GM19023 (cell line): ENCODE results near the gene GP1BA.

ENCODE experiments used
- ATAC-seq: cut with Tn5 transposase; IDR thresholded peaks from one replicate; pipeline ENCODE4 v1.9.1; 2021; ENCODE audit warnings: mild to moderate bottlenecking, moderate library complexity; ENCODE audit not compliant: unreplicated experiment

GP1BA gene

DNA sequence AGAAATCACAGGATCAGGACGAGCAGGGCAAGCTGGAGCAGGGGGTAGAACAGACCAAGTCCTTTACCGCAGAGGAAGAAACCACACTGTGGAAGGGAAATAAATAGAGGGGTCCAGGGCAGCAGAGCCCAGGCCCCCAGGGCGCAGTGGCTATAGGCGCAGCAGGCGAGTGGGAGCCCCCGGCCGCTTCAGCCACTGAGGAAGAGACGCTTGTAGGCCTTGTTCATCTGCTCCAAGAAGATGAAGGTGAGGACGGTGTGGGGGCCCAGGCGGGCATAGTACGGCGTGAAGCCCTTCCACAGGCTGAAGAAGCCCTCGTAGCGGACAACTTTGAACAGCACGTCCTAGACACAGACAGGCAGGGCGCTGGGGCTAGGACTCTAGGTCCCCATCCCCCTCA lies 5.5 kb downstream of the GP1BA start:
- no peak for ATAC-seq

DNA sequence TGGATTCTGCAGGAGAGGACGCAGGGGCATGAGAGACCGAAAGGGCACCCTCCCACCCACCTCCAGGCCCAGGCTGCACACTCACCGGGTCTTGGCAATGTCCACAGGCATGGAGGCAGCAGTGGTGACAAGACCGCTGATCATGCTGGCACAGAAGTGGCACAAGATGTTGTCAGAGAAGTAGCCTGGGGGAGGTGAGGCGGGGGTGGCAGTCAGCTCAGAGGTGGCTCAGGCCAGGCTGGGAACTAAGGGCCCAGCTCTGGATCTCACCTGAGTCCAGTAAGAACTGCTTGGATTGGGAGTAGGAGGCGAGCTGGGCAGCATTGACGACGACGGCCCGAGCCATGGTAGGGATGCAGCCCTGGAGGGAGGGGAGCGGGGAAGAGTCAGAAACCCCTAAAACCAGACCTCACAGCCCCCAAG lies 6.0 kb downstream of the GP1BA start:
- no peak for ATAC-seq

DNA sequence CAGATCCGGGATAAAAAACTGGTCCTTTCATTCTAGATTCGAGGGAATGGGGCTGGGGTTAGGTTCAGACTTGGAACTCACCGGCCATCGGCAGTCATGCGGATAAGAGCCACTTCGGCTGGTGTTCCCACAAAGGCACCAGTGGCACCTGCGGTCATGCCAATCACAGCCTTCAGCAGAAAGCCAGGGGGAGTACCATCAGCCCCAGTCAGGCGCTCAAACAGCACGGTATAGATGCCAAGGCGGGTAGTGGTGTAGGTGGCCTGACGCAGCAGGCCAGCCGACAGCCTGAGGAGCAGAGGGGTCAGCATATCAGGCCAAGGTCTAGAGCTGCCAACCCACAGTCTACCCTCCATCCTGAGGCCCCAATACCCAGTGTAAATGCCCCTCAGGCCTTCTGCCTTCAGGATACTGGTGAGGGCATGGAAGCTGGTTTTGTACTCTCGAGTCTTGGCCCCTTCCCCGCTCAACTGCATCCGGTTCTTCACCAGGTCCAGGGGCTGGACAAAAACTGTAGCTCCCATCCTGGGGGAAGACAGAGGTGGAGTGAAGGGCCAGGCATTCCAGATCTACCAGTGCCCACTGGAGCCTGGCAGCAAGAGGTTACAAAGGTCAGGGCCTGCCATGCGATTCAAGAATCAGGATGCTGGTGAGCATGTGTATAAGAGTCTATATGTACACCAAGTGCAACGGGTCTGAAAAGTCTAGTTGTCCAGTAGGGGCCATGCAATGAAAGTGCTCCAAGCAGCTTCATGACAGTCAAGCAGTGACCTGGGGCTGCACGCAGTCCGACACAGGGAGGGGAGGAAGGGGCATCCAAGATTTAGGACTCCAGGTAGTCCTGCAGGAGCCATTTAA lies 6.8 kb downstream of the GP1BA start:
- ATAC-seq: no peak

DNA sequence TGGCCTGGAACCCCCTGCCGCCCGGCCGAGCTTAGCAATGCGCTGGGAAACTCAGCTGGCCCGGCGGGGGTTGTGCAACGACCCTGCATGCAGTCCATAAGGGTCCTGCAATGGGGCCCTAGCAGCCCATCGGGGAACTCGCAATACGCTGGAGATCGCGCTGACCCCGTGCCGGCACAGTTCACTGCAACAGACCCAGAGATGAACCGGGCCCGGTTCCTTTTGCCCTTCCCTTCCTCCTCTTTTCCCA lies 7.4 kb downstream of the GP1BA start:
- peak; percentile 15 for ATAC-seq

DNA sequence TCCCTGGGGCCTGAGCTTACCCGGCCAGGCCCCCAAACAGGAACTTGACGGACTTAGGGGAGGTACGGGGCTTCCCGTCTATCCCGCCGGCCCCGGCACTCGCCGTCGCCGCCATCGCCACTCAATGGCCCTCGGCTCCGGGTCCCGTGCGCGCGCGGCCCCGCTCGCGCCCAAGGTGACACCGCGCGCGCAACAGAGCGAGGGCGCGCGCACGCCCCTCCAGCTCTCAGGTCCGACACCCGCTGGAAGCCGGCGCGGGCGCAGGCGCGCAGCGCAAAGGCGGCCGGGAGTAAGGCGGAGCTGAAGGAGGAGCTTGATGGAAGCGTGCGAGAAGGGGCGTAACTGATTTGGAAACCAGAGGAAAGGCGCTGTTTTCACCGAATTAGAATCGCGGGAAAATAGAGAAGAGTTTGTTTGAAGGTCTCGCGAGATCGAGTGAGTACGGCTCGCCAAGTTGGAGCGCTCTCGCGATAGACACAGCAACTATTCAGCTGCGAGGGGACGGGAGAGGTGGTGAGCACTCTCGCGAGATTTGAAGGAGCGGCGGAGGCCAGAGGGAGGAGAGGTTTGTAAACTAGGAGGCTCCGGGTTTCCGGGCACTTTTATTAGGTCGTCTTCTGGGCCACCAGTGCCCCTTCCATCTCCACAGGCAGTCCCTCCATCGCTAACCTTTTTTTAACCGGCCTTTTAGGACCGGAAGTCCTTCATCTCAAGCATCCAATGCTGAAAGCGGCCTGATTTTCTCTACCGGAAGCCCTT lies 7.9 kb downstream of the GP1BA start, which contains the start of the genes RNF167 and SLC25A11:
RNF167 (plus strand) TSS at position 473 of the 759 bp plus-strand sequence. CDS start 642 bp downstream, outside the sequence.
SLC25A11 (minus strand) TSS at position 251 of the 759 bp plus-strand sequence; CDS start at position 115, 136 bp downstream.
- peak; percentile 73 for ATAC-seq

DNA sequence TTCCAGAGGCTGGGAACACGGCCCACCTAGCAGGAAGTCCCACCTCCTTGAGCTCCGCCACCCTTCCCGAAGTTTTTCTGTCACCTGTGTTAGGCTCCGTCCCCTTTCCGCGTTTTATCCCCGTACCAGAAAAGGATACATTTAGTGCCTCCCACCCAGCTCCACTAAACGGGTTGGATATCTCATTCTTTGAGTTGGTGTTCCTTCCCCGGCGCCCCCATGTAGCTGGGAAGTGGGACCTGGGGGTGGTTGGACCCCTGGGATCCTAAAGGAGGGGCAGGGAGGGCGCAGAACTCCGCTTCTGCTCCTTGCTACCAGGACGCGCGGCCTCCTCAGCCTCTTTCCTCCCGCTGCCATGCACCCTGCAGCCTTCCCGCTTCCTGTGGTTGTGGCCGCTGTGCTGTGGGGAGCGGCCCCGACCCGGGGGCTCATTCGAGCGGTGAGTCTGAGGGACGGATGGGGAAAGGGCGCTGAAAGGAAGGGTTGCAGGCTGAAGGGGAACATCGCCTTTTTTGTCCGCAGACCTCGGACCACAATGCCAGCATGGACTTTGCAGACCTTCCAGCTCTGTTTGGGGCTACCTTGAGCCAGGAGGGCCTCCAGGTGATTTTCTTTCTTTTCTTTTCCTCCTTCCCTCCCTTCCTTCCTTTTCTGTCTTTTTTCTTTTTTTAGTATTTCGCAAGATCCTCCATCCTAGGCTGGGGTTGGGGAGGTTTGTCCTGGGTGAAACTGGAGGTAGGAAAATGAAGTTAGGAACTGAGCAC lies 8.7 kb downstream of the GP1BA start:
- ATAC-seq: no peak

DNA sequence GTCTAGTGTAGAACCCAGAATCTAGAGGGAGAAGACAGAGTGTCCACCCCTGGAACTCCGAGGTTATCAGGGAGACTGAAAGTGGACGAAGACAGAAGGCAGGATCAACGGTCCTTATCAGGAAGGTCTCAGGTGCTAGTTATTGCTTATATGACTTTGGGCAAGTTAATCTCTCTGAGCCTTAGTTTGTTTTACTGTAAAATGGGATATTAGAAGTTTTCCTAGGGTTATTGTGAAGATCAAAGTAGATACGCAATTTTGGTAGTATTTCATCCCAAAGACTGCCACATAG lies 9.2 kb downstream of the GP1BA start:
- ATAC-seq: no peak

DNA sequence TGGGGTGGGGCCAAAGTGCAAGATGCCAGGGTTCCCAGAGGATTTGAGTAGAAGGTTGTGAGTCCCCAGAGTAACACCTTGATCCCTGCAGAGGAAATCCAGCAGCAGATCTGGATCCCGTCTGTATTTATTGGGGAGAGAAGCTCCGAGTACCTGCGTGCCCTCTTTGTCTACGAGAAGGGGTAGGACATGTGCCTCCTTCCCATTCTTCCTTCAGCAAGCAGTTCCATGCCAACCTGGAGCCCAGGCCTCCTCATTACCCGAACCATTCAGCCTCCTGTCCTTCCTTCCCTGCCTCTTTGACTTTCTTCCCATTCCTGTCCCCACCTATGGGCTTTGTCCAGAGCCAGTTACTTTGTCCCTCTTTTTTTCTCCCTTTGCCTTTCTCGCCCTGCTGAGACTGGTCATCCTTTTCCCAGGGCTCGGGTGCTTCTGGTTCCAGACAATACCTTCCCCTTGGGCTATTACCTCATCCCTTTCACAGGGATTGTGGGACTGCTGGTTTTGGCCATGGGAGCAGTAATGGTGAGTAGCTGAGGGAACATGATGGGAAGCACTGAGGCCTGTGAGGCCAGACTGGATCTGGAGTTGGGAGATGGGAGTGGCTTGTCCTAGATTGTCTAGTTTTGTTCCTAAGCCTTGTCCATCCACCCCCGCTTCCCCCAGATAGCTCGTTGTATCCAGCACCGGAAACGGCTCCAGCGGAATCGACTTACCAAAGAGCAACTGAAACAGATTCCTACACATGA lies 10.9 kb downstream of the GP1BA start:
- no peak for ATAC-seq

DNA sequence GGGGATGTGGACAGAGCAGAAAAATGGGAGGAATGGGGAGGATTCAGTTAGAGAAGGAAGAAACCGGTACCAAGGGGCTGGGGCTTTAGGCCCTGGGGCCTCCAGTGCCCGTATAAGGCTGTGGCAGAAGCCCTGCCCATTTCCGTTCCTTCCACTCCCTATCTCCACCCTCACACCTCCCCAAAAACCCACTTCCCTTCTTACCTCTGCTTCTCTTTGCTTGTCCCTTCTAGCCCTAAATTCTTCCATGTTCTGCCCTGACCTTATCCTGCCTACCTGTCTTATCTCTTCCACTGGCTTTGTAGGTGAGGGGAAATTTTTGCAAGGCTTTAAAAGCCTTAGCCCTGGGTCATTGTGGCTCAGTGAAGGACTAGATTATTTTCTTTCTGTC lies 12.1 kb downstream of the GP1BA start:
- ATAC-seq: no peak

DNA sequence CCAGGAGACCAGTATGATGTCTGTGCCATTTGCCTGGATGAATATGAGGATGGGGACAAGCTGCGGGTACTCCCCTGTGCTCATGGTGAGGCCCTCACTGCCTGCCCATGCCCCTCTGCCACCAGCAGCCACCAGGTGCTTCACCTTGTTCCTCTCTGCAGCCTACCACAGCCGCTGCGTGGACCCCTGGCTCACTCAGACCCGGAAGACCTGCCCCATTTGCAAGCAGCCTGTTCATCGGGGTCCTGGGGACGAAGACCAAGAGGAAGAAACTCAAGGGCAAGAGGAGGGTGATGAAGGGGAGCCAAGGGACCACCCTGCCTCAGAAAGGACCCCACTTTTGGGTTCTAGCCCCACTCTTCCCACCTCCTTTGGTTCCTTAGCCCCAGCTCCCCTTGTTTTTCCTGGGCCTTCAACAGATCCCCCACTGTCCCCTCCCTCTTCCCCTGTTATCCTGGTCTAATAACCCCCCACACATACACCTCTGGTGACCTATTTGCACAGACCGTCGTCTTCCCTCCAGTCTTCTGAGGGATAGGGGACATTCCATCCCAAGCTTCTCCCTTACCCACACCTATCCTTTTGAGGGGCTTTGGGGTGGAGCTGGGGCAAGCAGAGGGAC lies 12.6 kb downstream of the GP1BA start:
- ATAC-seq: no peak

DNA sequence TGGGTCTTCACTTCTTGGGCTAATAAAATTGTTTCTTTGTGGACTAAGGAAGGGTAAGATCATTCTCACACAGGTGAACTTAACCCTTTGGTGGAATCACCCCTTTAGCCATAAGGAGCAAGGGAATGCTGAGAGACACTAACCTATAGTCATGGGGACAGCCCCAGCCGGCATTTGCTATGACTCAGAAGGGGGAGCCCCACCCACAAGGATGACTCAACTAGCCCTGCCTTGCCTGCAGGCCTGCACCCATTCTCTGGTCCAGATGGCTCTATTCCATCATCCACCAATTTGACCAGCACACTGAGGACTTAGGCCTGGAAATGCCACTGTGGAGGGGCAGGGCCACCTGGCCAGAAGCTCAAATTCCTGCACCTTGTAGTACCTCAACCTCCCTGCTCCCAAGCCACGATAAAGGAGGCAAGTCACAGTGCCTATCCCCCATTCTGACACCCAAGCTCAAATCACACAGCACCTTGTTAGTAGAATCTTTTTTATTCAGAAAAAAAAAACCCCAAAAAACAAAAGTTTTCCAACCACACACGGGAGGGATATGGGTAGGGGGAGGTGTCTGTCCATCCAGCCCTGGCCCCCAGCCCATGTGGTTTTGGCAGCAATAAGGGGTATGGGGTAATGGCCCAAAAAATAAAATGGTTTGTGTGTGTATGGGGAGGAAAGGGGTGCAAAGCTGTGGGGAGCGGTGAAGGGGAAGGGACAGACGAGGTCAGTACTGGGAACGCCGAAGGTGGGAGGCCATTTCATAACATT lies 13.3 kb downstream of the GP1BA start:
- no peak for ATAC-seq

DNA sequence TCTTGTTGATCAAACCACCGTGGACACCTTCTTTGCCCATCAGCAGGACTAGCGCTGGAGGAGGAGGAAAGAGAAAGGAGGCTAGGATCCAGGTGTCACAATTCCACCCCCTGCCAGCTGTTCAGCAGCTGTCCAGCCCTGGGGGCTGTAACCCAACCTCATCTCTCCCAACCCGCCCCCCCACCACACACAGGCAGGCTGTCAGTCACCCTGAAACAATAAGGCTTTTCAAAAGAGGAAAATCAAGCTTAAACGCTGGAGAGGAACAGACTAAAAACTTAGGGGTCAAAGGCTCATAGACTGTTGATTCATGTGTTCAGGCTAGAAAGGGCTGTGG lies 13.8 kb downstream of the GP1BA start:
- no peak for ATAC-seq

DNA sequence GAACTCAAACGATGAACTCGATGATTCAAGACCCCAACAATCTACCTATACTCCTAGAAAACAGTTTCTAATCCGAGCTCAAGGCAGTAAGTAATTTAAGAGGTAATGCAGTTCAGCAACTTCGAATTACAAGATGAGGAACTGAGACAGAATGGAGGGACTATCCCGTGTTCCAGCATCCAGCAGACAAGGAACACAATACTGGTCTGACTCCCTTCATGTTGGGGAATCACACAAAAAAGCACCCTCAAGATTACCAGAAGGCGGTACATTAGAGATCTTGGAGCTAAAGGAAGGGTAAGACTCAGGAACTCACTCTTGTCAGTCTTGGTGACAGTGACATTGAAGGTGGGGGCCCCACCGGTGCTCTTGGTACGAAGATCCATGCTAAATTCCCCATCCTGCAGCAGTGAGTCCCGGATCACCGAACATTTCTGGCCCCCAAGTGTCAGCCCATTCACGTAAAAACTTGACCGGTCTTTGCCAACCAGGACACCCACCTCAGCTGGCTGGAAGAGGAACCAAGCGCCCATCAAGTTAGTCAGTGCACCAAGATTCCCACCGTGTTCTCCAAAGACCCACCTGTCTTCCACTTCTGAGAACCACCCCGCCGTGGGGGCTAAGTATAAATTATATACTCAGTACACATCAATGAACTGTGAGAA lies 14.4 kb downstream of the GP1BA start:
- ATAC-seq: no peak

DNA sequence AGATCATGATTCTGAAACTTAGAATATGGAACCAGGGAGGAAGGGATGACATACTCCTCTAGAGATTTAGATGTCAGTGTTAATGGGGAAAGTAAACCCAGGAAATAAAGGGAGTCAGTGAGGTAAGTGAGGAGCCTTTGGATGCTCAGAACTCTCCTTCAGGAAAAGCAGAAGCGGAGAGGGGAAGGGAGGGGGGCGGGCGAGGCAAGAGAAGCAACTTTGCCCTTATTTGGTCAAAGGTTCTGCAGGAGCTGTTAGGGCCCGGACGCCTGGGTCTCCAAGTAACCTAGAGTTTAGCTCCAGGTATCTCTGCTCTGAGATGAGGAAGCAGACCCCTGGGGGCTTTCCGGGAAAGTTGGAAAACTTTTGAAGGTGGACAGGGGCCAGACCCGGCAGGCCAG lies 14.9 kb downstream of the GP1BA start:
- ATAC-seq: no peak

DNA sequence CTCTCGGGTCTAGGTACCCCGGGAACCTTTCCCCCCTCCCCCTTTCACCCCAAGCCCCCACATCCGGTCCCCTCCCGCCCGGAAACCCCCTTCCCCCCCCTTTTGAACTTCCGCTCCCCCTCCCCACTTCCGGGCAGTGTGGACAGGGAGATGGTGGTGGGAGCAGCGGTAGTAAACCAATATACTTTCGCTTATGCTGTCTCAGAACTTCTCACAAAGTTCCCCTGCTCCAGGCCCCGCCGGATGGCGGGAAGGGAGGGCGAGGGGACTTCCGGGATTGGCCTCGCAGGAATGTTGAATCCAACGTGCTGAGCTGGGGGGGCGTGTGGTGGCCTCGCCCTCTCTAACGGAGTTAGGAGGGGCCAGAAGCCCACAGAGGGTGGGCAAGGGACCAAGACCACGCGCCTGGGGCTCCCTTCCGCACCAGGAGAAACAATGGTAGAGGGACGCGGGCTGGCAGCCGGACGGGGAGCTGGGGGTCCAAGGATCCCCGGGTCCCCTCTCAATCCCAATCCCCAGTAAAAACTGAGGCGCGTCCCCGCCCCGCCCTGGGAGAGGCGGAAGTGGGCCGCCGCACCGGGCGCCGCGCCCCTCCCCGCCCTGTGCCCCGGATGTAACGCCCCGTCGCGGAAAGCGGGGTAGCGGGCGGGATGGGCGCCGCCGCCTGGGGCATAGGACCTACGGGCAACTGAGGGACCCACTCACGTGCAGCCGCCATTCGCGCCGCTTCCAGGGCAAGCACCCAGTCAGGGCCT lies 15.5 kb downstream of the GP1BA start:
- no peak for ATAC-seq

DNA sequence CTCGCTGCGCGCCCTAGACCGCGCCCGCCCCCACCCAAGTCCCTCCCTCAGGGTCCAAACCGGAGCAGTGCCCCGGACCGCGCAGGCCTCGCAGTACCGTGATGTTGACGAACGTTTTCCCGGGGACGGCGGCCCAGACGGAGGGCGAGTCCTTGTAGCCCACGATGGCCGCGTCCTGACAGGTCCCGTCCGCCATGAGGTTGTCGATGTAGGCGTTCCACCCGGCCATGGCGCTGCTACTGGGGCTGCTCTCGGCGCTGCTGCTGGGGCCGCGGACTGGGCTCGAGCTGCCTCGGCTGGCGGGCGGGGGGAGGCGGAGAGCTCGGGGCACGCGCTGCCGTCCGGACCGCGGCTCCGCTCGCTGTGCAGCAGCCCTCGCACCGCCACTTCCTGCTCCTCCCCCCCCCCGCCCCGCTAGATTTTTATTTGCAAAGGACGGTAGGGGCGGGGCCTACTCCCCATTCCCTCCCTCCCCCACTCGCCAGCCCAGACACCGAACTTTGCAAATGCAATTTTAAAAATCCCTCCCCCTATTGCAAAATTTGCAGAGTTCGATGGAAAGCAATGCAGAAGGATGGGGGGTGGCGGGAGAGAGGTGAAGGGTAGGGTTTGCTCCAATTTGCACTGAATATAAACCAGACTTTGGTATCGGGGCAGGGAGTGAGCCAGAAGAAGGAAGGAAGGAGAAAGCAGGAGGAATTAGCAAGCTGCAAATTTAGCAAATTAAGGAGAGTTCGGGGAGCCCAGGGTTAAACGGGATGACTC lies 16.3 kb downstream of the GP1BA start, which contains the start of gene PFN1:
PFN1 (minus strand) TSS at position 365 of the 765 bp plus-strand sequence; CDS start at position 229, 136 bp downstream.
- no peak for ATAC-seq

DNA sequence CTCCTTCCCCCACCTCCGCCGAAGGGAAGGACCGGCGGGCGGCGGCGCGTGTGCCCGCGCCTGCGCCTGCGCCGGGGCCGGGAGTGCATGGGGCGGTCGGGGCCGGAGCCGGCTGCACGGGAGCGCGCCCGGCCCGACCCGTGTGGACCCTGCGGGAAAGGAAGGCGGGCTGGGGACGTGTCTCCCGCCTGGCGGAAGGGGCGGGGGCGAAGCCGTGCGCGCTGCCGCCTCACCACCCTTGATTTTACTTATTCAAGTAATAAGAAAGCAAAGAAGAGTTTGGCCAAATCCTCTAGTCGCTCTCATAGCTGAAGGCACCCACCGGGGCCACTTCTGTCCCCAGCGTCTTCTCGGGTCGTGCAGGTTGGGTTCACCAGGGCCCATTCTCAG lies 16.8 kb downstream of the GP1BA start:
- ATAC-seq: peak; percentile 33
